GM13977 (cell line): ENCODE measurements around the gene TGOLN2.
"Not testable (repeated sequence)": the region's sequence is repeated elsewhere in the genome, so short reads cannot be mapped to it uniquely, and the experiment has no call there.

Source experiments
- DNase-seq: peaks from one replicate; pipeline ENCODE4 v3.0.0; 2012; ENCODE audit warnings: low spot score
- CTCF ChIP-seq: IDR thresholded peaks from 2 replicates; pipeline ENCODE4 v1.5.1; 2012; ENCODE audit warnings: mild to moderate bottlenecking, control low read depth; ENCODE audit not compliant: insufficient read depth; ENCODE audit errors: extremely low read depth, missing control alignments
- in situ Hi-C: fragments of 300-500 bp; cut with MboI; formaldehyde crosslinking; loops from one replicate; pipeline ENCODE4 v1.12.0; 2022; ENCODE audit warnings: low sequenced_read_pairs, low pct_unique_long_range_greater_than_20kb, mixed read lengths, inconsistent platforms; ENCODE audit not compliant: unreplicated experiment

The TGOLN2 gene

DNA sequence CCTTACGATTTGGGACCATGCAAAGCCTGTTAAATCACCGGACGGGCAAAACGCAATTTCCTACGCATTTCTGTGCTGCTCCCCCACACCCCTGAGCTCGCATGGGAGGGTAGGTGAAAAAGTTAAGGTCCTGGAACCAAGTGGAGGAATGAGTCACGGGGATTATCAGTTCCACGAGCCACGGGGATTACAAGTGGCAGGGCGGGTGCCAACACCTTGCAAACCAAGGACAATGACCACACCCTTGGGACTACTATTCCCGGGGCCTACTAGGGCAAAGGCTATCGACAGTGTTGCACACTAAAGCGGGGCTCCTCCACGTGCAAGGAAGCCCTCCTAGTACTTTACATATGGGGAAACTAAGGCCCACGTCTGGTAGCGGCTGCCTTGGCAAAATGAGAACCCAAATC lies 26.1 kb upstream of the TGOLN2 start:
- TF ChIP-seq CTCF, result no peak
- in situ Hi-C loops, result no loop called here
- DNase-seq, result no peak

GRCh38 chr2:85347599-85347998 lies 19.8 kb upstream of the TGOLN2 start:
- TF ChIP-seq CTCF, result no peak
- in situ Hi-C loops, result no loop called here
- DNase-seq, result no peak

GRCh38 chr2:85344356-85344954 lies 16.7 kb upstream of the TGOLN2 start:
- no peak for TF ChIP-seq CTCF
- no peak for DNase-seq
- in situ Hi-C loops, result no loop called here

GRCh38 chr2:85343207-85343895 lies 15.6 kb upstream of the TGOLN2 start:
- in situ Hi-C loops, DNase-seq: not testable (repeated sequence)

DNA sequence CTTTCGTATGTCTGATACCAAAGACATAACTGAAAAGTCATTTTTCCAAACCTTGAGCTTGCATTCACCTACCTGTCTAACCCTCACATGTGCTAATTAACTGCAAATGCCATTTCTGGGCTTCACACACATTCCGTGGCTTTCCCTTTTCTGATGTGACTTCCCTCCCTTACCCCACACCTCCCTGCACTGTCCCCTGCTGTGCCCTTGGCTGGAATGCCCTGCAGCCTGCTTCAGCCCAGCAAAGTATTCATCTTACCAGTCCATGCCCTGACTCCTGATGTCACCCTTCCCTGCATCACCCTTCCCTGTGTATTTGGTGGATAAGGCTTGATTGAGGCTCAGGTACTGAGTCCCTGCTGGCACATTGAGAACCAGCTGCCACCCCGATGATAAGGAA lies 14.4 kb upstream of the TGOLN2 start:
- in situ Hi-C loops, result no loop called here
- TF ChIP-seq CTCF, result no peak
- DNase-seq, result no peak

DNA sequence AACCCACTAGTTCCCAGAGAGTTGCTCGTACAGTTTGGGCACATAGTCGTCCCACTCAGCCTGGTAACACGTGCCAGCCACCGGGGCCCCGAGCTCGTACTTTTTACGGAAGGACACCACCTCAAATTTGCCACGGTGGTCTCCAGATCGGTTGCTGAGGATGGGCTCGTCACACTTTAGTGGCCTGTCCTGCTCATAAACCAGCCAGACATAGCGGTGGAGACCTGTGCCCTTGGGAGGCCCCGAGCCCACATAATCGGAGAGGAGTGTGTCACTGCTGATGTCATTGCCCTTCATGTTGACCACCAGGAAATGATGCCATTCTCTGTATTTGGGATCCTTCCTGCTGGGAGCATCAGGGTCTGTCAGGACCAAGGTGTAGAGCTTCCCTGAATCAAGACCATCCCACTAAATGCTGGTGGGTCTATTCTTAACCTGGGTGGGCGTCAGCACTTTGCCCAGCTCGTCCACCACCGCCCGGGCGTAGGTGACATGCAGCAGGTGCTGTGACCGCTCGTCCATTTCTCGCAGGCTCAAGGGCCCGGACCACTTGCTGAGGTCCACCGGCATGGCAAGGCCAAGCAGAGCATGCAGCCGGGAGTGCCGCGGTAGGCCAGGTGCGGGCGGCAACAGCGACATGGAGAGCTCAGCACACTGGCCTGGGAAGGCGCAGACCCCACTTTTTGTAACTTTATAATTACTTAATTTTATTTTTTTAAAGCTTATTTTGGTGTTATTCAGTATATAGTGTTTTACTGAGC lies 13.7 kb upstream of the TGOLN2 start:
- DNase-seq, result no peak
- in situ Hi-C loops, result no loop called here
- TF ChIP-seq CTCF, result no peak
